Measurements from ENCODE around the gene ZMAT5. TPM values are rescaled to one million over a fixed set of nuclear protein-coding genes. Genes with fewer than 3 reads are reported as not detected.

ZMAT5 gene
- total and polyA plus RNA-seq, 12 donors: 15.1 to 46.7 (median 21.0) TPM

DNA sequence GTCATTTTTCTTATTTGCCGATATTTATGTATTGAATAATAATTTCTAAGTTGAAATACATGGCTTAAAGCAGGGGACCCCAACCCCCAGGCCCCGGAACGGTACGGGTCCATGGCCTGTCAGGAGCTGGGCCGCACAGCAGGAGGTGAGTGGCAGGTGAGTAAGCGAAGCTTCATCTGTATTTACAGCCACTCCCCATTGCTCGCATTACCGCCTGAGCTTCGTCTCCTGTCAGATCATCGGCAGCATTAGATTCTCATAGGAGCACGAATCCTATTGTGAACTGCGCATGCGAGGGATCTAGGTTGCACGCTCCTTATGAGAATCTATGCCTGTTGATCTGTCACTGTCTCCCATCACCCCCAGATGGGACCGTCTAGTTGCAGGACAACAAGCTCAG is 4.5 kb downstream of the ZMAT5 start:
- Histone ChIP-seq H3K27me3 (no peaks in the 10 kb centered on the region), H3K4me1 (peaks cover 3 to 22% (median 13%) of the 10 kb centered on the region in 9 donors), H3K27ac (no peak overlapping the region), H3K36me3 (peaks cover 0 to 6% (median 0%) of the 10 kb centered on the region in 9 donors), H3K4me3 (no peak overlapping the region), H3K9me3 (no peaks in the 10 kb centered on the region)
- intact Hi-C loops (cut with DNase I): loop anchor here in 2 of 10 donors (10.0 kb wide), 2 partner anchors 157 to 243 kb away; partner anchors contain the start of gene NF2 (in 1 of the 2)
- ATAC-seq: no peak
- DNase-seq: no peak
- TF ChIP-seq, protein P1, sequence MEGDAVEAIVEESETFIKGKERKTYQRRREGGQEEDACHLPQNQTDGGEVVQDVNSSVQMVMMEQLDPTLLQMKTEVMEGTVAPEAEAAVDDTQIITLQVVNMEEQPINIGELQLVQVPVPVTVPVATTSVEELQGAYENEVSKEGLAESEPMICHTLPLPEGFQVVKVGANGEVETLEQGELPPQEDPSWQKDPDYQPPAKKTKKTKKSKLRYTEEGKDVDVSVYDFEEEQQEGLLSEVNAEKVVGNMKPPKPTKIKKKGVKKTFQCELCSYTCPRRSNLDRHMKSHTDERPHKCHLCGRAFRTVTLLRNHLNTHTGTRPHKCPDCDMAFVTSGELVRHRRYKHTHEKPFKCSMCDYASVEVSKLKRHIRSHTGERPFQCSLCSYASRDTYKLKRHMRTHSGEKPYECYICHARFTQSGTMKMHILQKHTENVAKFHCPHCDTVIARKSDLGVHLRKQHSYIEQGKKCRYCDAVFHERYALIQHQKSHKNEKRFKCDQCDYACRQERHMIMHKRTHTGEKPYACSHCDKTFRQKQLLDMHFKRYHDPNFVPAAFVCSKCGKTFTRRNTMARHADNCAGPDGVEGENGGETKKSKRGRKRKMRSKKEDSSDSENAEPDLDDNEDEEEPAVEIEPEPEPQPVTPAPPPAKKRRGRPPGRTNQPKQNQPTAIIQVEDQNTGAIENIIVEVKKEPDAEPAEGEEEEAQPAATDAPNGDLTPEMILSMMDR (IDR thresholded peaks at IDR 0.05): no peak
- 81 to 91% methylated on average over 15 of the region's 15 CpGs for WGBS, 2 donors

DNA sequence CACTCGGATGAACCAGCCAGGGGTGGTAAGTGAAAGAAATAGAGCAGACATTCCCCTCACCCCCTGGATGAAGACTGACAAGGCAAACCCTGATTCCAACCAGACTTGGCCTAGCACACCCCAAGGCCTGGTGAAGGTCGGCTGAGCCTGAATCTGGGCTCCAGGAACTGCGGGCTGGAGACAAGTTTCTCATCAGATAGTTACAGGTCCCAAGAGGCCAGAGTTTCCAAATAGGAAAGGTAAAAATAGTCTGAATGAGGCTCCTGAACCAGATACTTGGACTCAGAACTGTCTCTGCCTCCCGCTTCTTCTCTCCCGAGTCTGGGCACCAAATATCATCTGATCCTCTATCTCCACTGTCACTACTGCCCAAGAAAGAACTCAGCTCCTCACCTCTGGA is 7.8 kb downstream of the ZMAT5 start:
- ATAC-seq: peak in 2 of 8 donors; percentile 21 to 49
- no peak for DNase-seq
- Histone ChIP-seq H3K4me1 (peaks cover 0 to 18% (median 8%) of the 10 kb centered on the region in 9 donors), H3K36me3 (peaks cover 0 to 10% (median 0%) of the 10 kb centered on the region in 9 donors), H3K4me3 (no peak overlapping the region), H3K27me3 (no peaks in the 10 kb centered on the region), H3K27ac (no peak overlapping the region), H3K9me3 (no peaks in the 10 kb centered on the region)
- TF ChIP-seq, protein P1 (IDR thresholded peaks at IDR 0.05): no peak
- intact Hi-C loops (cut with DNase I): no loop called here
- 48 to 57% methylated on average over 5 of the region's 5 CpGs for WGBS, 2 donors

DNA sequence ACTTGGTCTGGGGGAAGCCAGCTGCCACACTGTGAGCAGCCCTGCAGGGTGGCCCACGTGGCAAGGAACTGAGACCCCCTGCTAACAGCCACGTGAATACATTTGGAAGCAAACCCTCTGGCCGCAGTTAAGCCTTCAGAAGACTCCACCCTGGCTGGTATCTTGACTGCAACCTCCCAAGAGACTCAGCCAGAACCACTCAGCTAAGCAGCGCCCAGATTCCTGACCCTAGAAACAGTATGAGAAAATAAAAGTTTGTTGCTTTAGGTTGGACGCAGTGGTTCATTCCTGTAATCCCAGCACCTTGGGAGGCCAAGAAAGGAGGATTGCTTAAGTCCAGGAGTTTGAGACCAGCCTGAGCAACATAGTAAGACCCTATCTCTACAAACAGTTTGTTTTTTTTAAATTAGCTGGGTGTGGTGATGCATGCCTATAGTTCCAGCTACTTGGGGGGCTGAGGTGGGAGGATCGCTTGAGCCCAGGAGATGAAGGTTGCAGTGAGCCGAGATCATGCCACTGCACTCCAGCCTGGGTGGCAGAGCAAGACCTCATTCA is 8.7 kb downstream of the ZMAT5 start:
- DNase-seq: no peak
- intact Hi-C loops (cut with DNase I): no loop called here
- Histone ChIP-seq H3K27me3 (no peaks in the 10 kb centered on the region), H3K9me3 (no peaks in the 10 kb centered on the region), H3K36me3 (peaks cover 0 to 17% (median 0%) of the 10 kb centered on the region in 9 donors), H3K4me3 (no peak overlapping the region), H3K4me1 (peaks cover 0 to 18% (median 8%) of the 10 kb centered on the region in 9 donors), H3K27ac (no peak overlapping the region)
- TF ChIP-seq, protein P1 (IDR thresholded peaks at IDR 0.05): no peak
- ATAC-seq: no peak
- WGBS, 2 donors: 72 to 81% methylated on average over 7 of the region's 7 CpGs

DNA sequence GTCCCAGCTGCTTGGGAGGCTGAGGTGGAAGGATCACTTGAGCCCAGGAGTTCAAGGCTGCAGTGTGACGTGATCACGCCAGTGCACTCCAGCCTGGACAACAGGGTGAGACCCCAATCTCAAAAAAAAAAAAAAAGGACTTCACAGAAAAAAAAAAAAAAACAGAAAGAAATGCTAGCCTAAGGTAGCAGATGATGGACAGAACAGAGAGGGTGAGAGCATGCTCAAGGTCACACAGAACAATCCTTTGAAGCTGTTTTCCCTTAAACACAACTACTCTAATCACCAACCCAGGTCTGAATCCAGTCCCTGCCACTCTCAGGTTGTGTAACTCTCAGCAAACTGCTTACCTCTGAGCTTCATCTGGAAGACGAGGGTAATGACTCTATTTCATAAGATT is 9.7 kb downstream of the ZMAT5 start:
- DNase-seq (no peak), ATAC-seq (no peak)
- Histone ChIP-seq H3K9me3 (no peaks in the 10 kb centered on the region), H3K4me1 (peaks cover 0 to 18% (median 8%) of the 10 kb centered on the region in 9 donors), H3K36me3 (peaks cover 0 to 27% (median 0%) of the 10 kb centered on the region in 9 donors), H3K27ac (no peak overlapping the region), H3K27me3 (no peaks in the 10 kb centered on the region), H3K4me3 (no peak overlapping the region)
- intact Hi-C loops (cut with DNase I): no loop called here
- WGBS, 2 donors: 92 to 96% methylated on average over 3 of the region's 3 CpGs
- TF ChIP-seq, protein P1 (IDR thresholded peaks at IDR 0.05): no peak
